SU-DHL-6 (cell line): Measurements from ENCODE around the gene GRM8.
A peak's percentile ranks its signal among the peaks of the same experiment; 100 is the strongest.

ENCODE experiments used
- H2AFZ ChIP-seq: fragments of 200-600 bp; sonication (generic); 2 replicates; pipeline ENCODE4 v1.6.1; 2014; ENCODE audit warnings: low read depth, mild to moderate bottlenecking, moderate library complexity, mixed read lengths, antibody characterized with exemption, low read length; ENCODE audit not compliant: severe bottlenecking
- H3F3A ChIP-seq: fragments of 200-600 bp; shearing (Covaris generic); 2 replicates; pipeline ENCODE4 v1.6.0; 2016; ENCODE audit warnings: antibody characterized with exemption, mild to moderate bottlenecking; ENCODE audit not compliant: insufficient read depth
- H3K27ac ChIP-seq: fragments of 200-600 bp; sonication (generic); 2 replicates; pipeline ENCODE4 v1.5.1; 2016; ENCODE audit warnings: low read depth, mild to moderate bottlenecking, low read length, moderate library complexity, mixed read lengths
- H3K27me3 ChIP-seq: fragments of 200-600 bp; sonication (generic), shearing (Covaris generic); 2 replicates; pipeline ENCODE4 v1.6.0; 2014; ENCODE audit warnings: mild to moderate bottlenecking, low read length
- H3K36me3 ChIP-seq: fragments of 200-600 bp; sonication (generic); 2 replicates; pipeline ENCODE4 v1.6.1; 2014; ENCODE audit warnings: mild to moderate bottlenecking, low read length, mixed read lengths
- H3K4me2 ChIP-seq: fragments of 300-600, 200-600 bp; shearing (Covaris generic), sonication (generic); 2 replicates; pipeline ENCODE4 v1.6.0; 2014; ENCODE audit warnings: low read length, low read depth, mild to moderate bottlenecking; ENCODE audit not compliant: poor library complexity, severe bottlenecking
- H3K4me3 ChIP-seq: fragments of 200-600 bp; sonication (generic); 2 replicates; pipeline ENCODE4 v1.5.1; 2014; ENCODE audit warnings: antibody characterized with exemption, low read length, mild to moderate bottlenecking, mixed read lengths; ENCODE audit not compliant: insufficient read depth, poor library complexity, severe bottlenecking
- H3K79me2 ChIP-seq: fragments of 200-600 bp; sonication (generic); 2 replicates; pipeline ENCODE4 v1.6.1; 2014; ENCODE audit warnings: mild to moderate bottlenecking, low read length, moderate library complexity; ENCODE audit not compliant: insufficient read depth
- H3K9ac ChIP-seq: fragments of 200-600 bp; sonication (generic); 2 replicates; pipeline ENCODE4 v1.7.0; 2014; ENCODE audit warnings: mild to moderate bottlenecking, low read length
- H3K9me2 ChIP-seq: fragments of 200-600 bp; sonication (generic); replicated peaks from 2 replicates; pipeline ENCODE4 v1.6.1; 2014; ENCODE audit warnings: low read length; ENCODE audit not compliant: insufficient read depth
- H3K9me3 ChIP-seq: fragments of 200-600 bp; sonication (generic); 2 replicates; pipeline ENCODE4 v1.6.1; 2014; ENCODE audit warnings: low read length, mixed read lengths; ENCODE audit not compliant: insufficient read depth
- H4K20me1 ChIP-seq: fragments of 200-600 bp; sonication (generic); 2 replicates; pipeline ENCODE4 v1.6.1; 2014; ENCODE audit warnings: low read depth, mild to moderate bottlenecking, antibody characterized with exemption, low read length, moderate library complexity, mixed read lengths
- EZH2phosphoT487 ChIP-seq: fragments of 200-600 bp; sonication (generic), shearing (Covaris generic); conservative IDR thresholded peaks from 2 replicates; pipeline ENCODE4 v1.6.1; 2018; ENCODE audit warnings: mild to moderate bottlenecking, antibody characterized with exemption, low read length, moderate library complexity, mixed read lengths
- TF ChIP-seq, protein P1 (sequence below): fragments of 200-600 bp; sonication (generic); IDR thresholded peaks from one replicate; pipeline ENCODE4 v1.5.1; 2017; ENCODE audit warnings: antibody characterized with exemption, mild to moderate bottlenecking, low read length, moderate library complexity; ENCODE audit not compliant: insufficient read depth, poor library complexity, severe bottlenecking

GRM8 gene

DNA sequence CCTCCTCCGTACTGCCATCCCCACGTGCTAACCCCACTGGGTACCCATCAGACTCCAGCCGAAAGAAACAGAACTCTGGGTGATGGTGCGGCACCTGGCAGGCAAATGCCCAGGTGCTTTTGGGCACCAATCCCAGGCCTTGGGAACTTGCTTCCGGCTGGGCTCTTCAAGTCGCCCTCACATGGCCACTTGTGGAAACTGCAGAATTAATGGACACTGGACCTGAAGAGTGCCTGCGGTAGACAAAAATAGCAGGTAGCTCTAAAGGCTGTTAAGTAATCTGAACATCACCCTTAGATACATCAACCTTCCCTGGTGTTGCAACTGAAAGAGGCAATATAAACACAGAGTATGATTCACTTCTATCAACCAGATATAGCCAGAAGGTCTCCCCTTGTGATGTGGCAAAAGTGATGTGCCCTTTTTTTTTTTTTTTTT, 644.4 kb downstream of the GRM8 start:
- 0 out of 2 replicates have a peak, but pooled peaks cover 4% of the 10 kb centered on the region for H3K9me2 ChIP-seq
- no peak overlapping the region for H3K4me2 ChIP-seq
- no peaks in the 10 kb centered on the region for H3K27me3 ChIP-seq
- no peak overlapping the region for H2AFZ ChIP-seq
- no peaks in the 10 kb centered on the region for H3K9me3 ChIP-seq
- no peaks in the 10 kb centered on the region for H3F3A ChIP-seq
- H3K9ac ChIP-seq = no peak overlapping the region
- no peaks in the 10 kb centered on the region for H3K36me3 ChIP-seq
- H3K79me2 ChIP-seq = no peaks in the 10 kb centered on the region
- H4K20me1 ChIP-seq = no peaks in the 10 kb centered on the region
- no peak for TF ChIP-seq EZH2phosphoT487
- TF ChIP-seq, protein P1, sequence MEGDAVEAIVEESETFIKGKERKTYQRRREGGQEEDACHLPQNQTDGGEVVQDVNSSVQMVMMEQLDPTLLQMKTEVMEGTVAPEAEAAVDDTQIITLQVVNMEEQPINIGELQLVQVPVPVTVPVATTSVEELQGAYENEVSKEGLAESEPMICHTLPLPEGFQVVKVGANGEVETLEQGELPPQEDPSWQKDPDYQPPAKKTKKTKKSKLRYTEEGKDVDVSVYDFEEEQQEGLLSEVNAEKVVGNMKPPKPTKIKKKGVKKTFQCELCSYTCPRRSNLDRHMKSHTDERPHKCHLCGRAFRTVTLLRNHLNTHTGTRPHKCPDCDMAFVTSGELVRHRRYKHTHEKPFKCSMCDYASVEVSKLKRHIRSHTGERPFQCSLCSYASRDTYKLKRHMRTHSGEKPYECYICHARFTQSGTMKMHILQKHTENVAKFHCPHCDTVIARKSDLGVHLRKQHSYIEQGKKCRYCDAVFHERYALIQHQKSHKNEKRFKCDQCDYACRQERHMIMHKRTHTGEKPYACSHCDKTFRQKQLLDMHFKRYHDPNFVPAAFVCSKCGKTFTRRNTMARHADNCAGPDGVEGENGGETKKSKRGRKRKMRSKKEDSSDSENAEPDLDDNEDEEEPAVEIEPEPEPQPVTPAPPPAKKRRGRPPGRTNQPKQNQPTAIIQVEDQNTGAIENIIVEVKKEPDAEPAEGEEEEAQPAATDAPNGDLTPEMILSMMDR = peak; percentile 30
- H3K27ac ChIP-seq = no peak overlapping the region
- no peak overlapping the region for H3K4me3 ChIP-seq

DNA sequence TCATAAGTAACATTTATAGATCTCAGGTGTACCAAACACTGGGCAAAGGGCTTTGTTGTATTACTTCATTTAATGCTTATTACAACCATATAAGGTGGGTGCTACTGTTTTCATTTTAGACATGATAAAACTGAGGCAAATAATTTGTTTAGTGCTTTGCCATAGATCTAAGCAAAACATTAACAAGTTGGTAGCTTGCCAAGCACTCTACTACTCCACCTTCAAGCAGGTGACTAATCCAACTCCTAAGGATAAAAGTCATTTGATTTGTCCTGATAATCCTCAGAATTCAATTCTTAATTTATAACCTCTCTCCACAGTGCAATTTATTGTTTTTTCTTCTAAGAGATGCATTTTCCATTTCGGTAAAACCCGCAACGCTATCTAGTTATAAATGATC, 646.4 kb downstream of the GRM8 start:
- Histone ChIP-seq H4K20me1 (no peaks in the 10 kb centered on the region), H3K79me2 (no peaks in the 10 kb centered on the region), H3K27ac (no peak overlapping the region), H3K9me3 (no peaks in the 10 kb centered on the region), H2AFZ (no peak overlapping the region), H3K36me3 (no peaks in the 10 kb centered on the region), H3K27me3 (no peaks in the 10 kb centered on the region), H3K4me2 (no peak overlapping the region), H3F3A (no peaks in the 10 kb centered on the region), H3K9me2 (0 out of 2 replicates have a peak, but pooled peaks cover 4% of the 10 kb centered on the region), H3K4me3 (no peak overlapping the region), H3K9ac (no peak overlapping the region)
- TF ChIP-seq, protein P1 = no peak
- TF ChIP-seq EZH2phosphoT487 = no peak

DNA sequence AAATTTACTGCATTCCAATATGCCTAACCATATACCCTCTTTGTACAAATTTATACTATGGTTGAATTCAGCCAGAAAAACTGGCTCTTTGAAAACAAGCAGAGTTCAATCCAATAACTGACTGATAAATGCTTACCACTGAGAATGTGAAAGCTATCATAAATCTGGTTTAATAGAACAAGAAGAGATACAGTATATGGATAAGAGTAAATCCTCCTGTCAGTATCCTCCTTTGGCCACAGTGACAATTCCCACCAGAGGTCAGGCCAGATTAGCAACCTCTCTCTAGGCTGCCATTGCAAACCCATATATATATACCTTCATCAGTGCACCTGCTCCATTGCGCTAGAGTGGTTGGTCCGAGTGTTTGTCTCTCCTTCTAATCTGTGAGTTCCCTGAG, 647.2 kb downstream of the GRM8 start:
- Histone ChIP-seq H3K9me3 (no peaks in the 10 kb centered on the region), H3K4me2 (no peak overlapping the region), H3K27ac (no peak overlapping the region), H4K20me1 (no peaks in the 10 kb centered on the region), H3K27me3 (no peaks in the 10 kb centered on the region), H2AFZ (no peak overlapping the region), H3F3A (no peaks in the 10 kb centered on the region), H3K9ac (no peak overlapping the region), H3K36me3 (no peaks in the 10 kb centered on the region), H3K79me2 (no peaks in the 10 kb centered on the region), H3K4me3 (no peak overlapping the region), H3K9me2 (0 out of 2 replicates have a peak, but pooled peaks cover 2% of the 10 kb centered on the region)
- TF ChIP-seq, protein P1 = no peak
- TF ChIP-seq EZH2phosphoT487 = no peak
